HepG2 (cell line): ENCODE data around the gene TP53BP2.
"Not testable (repeated sequence)": the region's sequence is repeated elsewhere in the genome, so short reads cannot be mapped to it uniquely, and the experiment has no call there.

Source experiments
- KLF9 ChIP-seq: IDR thresholded peaks from 2 replicates; pipeline ENCODE4 v1.6.1; 2016; ENCODE audit warnings: low read depth
- REST ChIP-seq, 2 experiments: IDR thresholded peaks; 2 replicates each; pipeline ENCODE4 v1.6.1; 2011 to 2012; ENCODE audit warnings: low read length in 2 of 2, borderline replicate concordance in 1 of 2, low read depth in 1 of 2, mild to moderate bottlenecking in 1 of 2, moderate library complexity in 1 of 2
- ZNF101 ChIP-seq: sonication (generic); formaldehyde crosslinking; IDR thresholded peaks from 2 replicates; pipeline ENCODE4 v1.4.0; 2020; ENCODE audit warnings: mild to moderate bottlenecking, low read depth, missing genetic modification reagents, borderline replicate concordance

- TF ChIP-seq ZNF101 (CRISPR knock-in tag); KLF9 (CRISPR knock-in tag); REST (IDR thresholded peaks at IDR 0.05; ENCODE audit: borderline replicate concordance in 1 of 2, low read depth in 1 of 2, low read length in 2 of 2): not testable (repeated sequence)
Observed at GRCh38 chr1:223817265-223817664, 28.5 kb downstream of the TP53BP2 start.
